Measurements from ENCODE around the gene MFSD12.

Gene MFSD12

GRCh38 chr19:3547301-3547731 is 10.1 kb downstream of the MFSD12 start:
- peaks cover 47 to 86% (median 71%) of the 10 kb centered on the region in 11 experiments for H3K36me3 ChIP-seq

GRCh38 chr19:3546119-3546518 is 11.3 kb downstream of the MFSD12 start:
- H3K4me3 ChIP-seq = no peak overlapping the region
- peaks cover 49 to 91% (median 70%) of the 10 kb centered on the region in 11 experiments for H3K36me3 ChIP-seq
- H3K27ac ChIP-seq = no peak overlapping the region
- no peaks in the 10 kb centered on the region for H3K27me3 ChIP-seq
- no peak for TF ChIP-seq Cebpa-rat (IDR thresholded peaks at IDR 0.05)
- no peak overlapping the region for H3K4me2 ChIP-seq
- H3K4me1 ChIP-seq = peaks cover 0 to 16% (median 3%) of the 10 kb centered on the region in 10 experiments; a peak in 9 of 20 replicates
- H4K20me1 ChIP-seq = peaks cover 40 to 92% (median 69%) of the 10 kb centered on the region in 11 experiments; a peak in 21 of 22 replicates
- no peaks in the 10 kb centered on the region for H3K9me3 ChIP-seq (replicated peaks in 1 of 11)
- no peak overlapping the region for H3K9ac ChIP-seq

More at GRCh38 chr19:3547301-3547731, 10.1 kb downstream of the MFSD12 start:
- peaks cover 40 to 97% (median 76%) of the 10 kb centered on the region in 11 experiments; a peak in 21 of 22 replicates for H4K20me1 ChIP-seq
- H3K27me3 ChIP-seq = no peaks in the 10 kb centered on the region
- H3K4me2 ChIP-seq = no peak overlapping the region
- no peak for TF ChIP-seq Cebpa-rat (IDR thresholded peaks at IDR 0.05)
- no peak overlapping the region for H3K9ac ChIP-seq
- H3K9me3 ChIP-seq (replicated peaks in 1 of 11) = no peaks in the 10 kb centered on the region
- H3K27ac ChIP-seq = no peak overlapping the region
- no peak overlapping the region for H3K4me3 ChIP-seq
- H3K4me1 ChIP-seq = peaks cover 11 to 27% (median 15%) of the 10 kb centered on the region in 10 experiments

GRCh38 chr19:3545669-3546034 is 11.7 kb downstream of the MFSD12 start:
- Histone ChIP-seq H3K4me2 (no peak overlapping the region), H3K36me3 (peaks cover 44 to 86% (median 65%) of the 10 kb centered on the region in 11 experiments), H3K27me3 (no peaks in the 10 kb centered on the region), H3K9me3 (replicated peaks in 1 of 11) (no peaks in the 10 kb centered on the region), H3K4me3 (no peak overlapping the region), H3K4me1 (peaks cover 0 to 12% (median 0%) of the 10 kb centered on the region in 10 experiments; a peak in 5 of 20 replicates), H3K27ac (no peak overlapping the region), H3K9ac (no peak overlapping the region; a peak in 1 of 22 replicates), H4K20me1 (peaks cover 40 to 87% (median 64%) of the 10 kb centered on the region in 11 experiments; a peak in 21 of 22 replicates)
- TF ChIP-seq Cebpa-rat (IDR thresholded peaks at IDR 0.05) = no peak

GRCh38 chr19:3544742-3545668 is 12.4 kb downstream of the MFSD12 start:
- H3K4me2 ChIP-seq = no peak overlapping the region
- peaks cover 0 to 12% (median 0%) of the 10 kb centered on the region in 10 experiments; a peak in 4 of 20 replicates for H3K4me1 ChIP-seq
- H3K9me3 ChIP-seq (replicated peaks in 1 of 11) = no peaks in the 10 kb centered on the region
- peaks cover 40 to 83% (median 63%) of the 10 kb centered on the region in 11 experiments; a peak in 21 of 22 replicates for H4K20me1 ChIP-seq
- H3K4me3 ChIP-seq = no peak overlapping the region
- H3K27me3 ChIP-seq = no peaks in the 10 kb centered on the region
- TF ChIP-seq Cebpa-rat (IDR thresholded peaks at IDR 0.05) = no peak
- H3K36me3 ChIP-seq = peaks cover 43 to 83% (median 64%) of the 10 kb centered on the region in 11 experiments
- H3K27ac ChIP-seq = no peak overlapping the region
- no peak overlapping the region; a peak in 1 of 22 replicates for H3K9ac ChIP-seq

- Histone ChIP-seq H3K4me1 (peaks cover 0 to 10% (median 0%) of the 10 kb centered on the region in 10 experiments; a peak in 4 of 20 replicates), H3K9me3 (replicated peaks in 1 of 11) (peaks cover 0 to 6% (median 0%) of the 10 kb centered on the region in 11 experiments; a peak in 4 of 22 replicates), H3K27ac (no peak overlapping the region), H3K4me2 (no peak overlapping the region), H4K20me1 (peaks cover 40 to 84% (median 63%) of the 10 kb centered on the region in 11 experiments; a peak in 21 of 22 replicates), H3K4me3 (no peak overlapping the region), H3K9ac (no peak overlapping the region; a peak in 1 of 22 replicates), H3K36me3 (peaks cover 51 to 82% (median 66%) of the 10 kb centered on the region in 11 experiments), H3K27me3 (no peaks in the 10 kb centered on the region)
- no peak for TF ChIP-seq Cebpa-rat (IDR thresholded peaks at IDR 0.05)
Observed at GRCh38 chr19:3544058-3544376, 13.4 kb downstream of the MFSD12 start.

- Histone ChIP-seq H3K9me3 (replicated peaks in 1 of 11) (peaks cover 0 to 6% (median 0%) of the 10 kb centered on the region in 11 experiments; a peak in 4 of 22 replicates), H3K4me3 (no peak overlapping the region), H3K36me3 (peaks cover 51 to 81% (median 65%) of the 10 kb centered on the region in 11 experiments), H3K27ac (no peak overlapping the region), H3K27me3 (no peaks in the 10 kb centered on the region), H3K9ac (peak overlapping the region in 1 of 11 experiments; percentile 9; a peak in 1 of 22 replicates), H3K4me1 (peaks cover 0 to 4% (median 0%) of the 10 kb centered on the region in 10 experiments; a peak in 4 of 20 replicates), H4K20me1 (peaks cover 40 to 84% (median 63%) of the 10 kb centered on the region in 11 experiments; a peak in 21 of 22 replicates), H3K4me2 (no peak overlapping the region)
- no peak for TF ChIP-seq Cebpa-rat (IDR thresholded peaks at IDR 0.05)
Observed at GRCh38 chr19:3543150-3544057, 14.0 kb downstream of the MFSD12 start.

- no peak overlapping the region for H3K4me3 ChIP-seq
- no peaks in the 10 kb centered on the region for H3K27me3 ChIP-seq
- no peak overlapping the region for H3K4me2 ChIP-seq
- no peak overlapping the region for H3K9ac ChIP-seq
- H3K36me3 ChIP-seq = peaks cover 30 to 65% (median 52%) of the 10 kb centered on the region in 11 experiments
- H3K27ac ChIP-seq = no peak overlapping the region
- H3K9me3 ChIP-seq (replicated peaks in 1 of 11) = peaks cover 0 to 6% (median 0%) of the 10 kb centered on the region in 11 experiments; a peak in 4 of 22 replicates
- no peak for TF ChIP-seq Cebpa-rat (IDR thresholded peaks at IDR 0.05)
- peaks cover 14 to 36% (median 33%) of the 10 kb centered on the region in 10 experiments; a peak in 19 of 20 replicates for H3K4me1 ChIP-seq
- peaks cover 49 to 84% (median 67%) of the 10 kb centered on the region in 11 experiments; a peak in 21 of 22 replicates for H4K20me1 ChIP-seq
Observed at GRCh38 chr19:3539756-3540118, 17.6 kb downstream of the MFSD12 start.

- peaks cover 30 to 65% (median 52%) of the 10 kb centered on the region in 11 experiments for H3K36me3 ChIP-seq
- H3K4me1 ChIP-seq = peaks cover 14 to 42% (median 39%) of the 10 kb centered on the region in 10 experiments; a peak in 19 of 20 replicates
- peaks cover 0 to 6% (median 0%) of the 10 kb centered on the region in 11 experiments; a peak in 4 of 22 replicates for H3K9me3 ChIP-seq (replicated peaks in 1 of 11)
- no peak for TF ChIP-seq Cebpa-rat (IDR thresholded peaks at IDR 0.05)
- no peak within 1 kb of the TSS; a peak in 1 of 22 replicates for H3K27ac ChIP-seq
- H3K9ac ChIP-seq = no peak within 1 kb of the TSS
- H3K27me3 ChIP-seq = no peaks in the 10 kb centered on the region
- H3K4me3 ChIP-seq = no peak within 1 kb of the TSS
- 0 out of 22 replicates have a peak within 1 kb of the TSS, but pooled peaks of 1 of the 11 experiments have one; percentile 37 for H3K4me2 ChIP-seq
- H4K20me1 ChIP-seq = peaks cover 49 to 84% (median 68%) of the 10 kb centered on the region in 11 experiments; a peak in 21 of 22 replicates
Observed at GRCh38 chr19:3538965-3539755, 18.2 kb downstream of the MFSD12 start, which contains the start of gene TEKTIP1. Gene TEKTIP1 (plus strand): TSS chr19:3539174. CDS start chr19:3539178, 4 bp downstream.

Data from BLaER1 treated with 17β-estradiol and CSF1 and Interleukin-3, amounts not matched to agents 10 nM and 100 nM (cell line).